T-helper 9 cell (primary cell): ENCODE measurements around the gene ANXA4.

ENCODE experiments used
- DNase-seq: peaks from one replicate; pipeline ENCODE4 v3.0.0-alpha.2; 2020

The ANXA4 gene

GRCh38 chr2:69858261-69858660, 116.3 kb downstream of the ANXA4 start:
- DNase-seq = no peak

GRCh38 chr2:69863298-69863697, 121.4 kb downstream of the ANXA4 start:
- no peak for DNase-seq
